Mononuclear cell (primary cell): ENCODE results near the gene SBF2. TPM values are rescaled to one million over a fixed set of nuclear protein-coding genes. Genes with fewer than 3 reads are reported as not detected.

Source experiments
- H3K27me3 ChIP-seq: 2 replicates; pipeline ENCODE4 v1.6.0; 2011; ENCODE audit warnings: low read length, control low read depth; ENCODE audit not compliant: insufficient read depth
- H3K4me1 ChIP-seq: 2 replicates; pipeline ENCODE4 v1.5.1; 2011; ENCODE audit warnings: mild to moderate bottlenecking, low read length, control low read depth; ENCODE audit not compliant: insufficient read depth
- H3K4me3 ChIP-seq: 2 replicates; pipeline ENCODE4 v1.5.1; 2011; ENCODE audit warnings: mild to moderate bottlenecking, low read length, moderate library complexity
- H3K9me3 ChIP-seq: 2 replicates; pipeline ENCODE4 v1.5.1; 2011; ENCODE audit warnings: low read depth, mild to moderate bottlenecking, control low read depth, low read length
- total RNA-seq: library from RNA; depleted of rRNA; stranded (reverse); fragments of >200 nt; gene quantifications from one replicate; pipeline ENCODE4 v1.2.3, GENCODE V29; 2012

Gene SBF2
- total RNA-seq, 1 donor = 35.1 TPM

- Histone ChIP-seq H3K4me3 (peak overlapping the region; percentile 84), H3K9me3 (no peaks in the 10 kb centered on the region), H3K4me1 (peaks cover 51% of the 10 kb centered on the region), H3K27me3 (peaks cover 27% of the 10 kb centered on the region)
These were observed 13.6 kb upstream of the SBF2 start for GRCh38 chr11:10307400-10308200.

- H3K9me3 ChIP-seq = no peaks in the 10 kb centered on the region
- peak overlapping the region; percentile 84 for H3K4me3 ChIP-seq
- peaks cover 26% of the 10 kb centered on the region for H3K27me3 ChIP-seq
- peaks cover 57% of the 10 kb centered on the region for H3K4me1 ChIP-seq
These were observed 13.0 kb upstream of the SBF2 start for GRCh38 chr11:10307022-10307399.

GRCh38 chr11:10305964-10306918 is 12.2 kb upstream of the SBF2 start:
- Histone ChIP-seq H3K9me3 (no peaks in the 10 kb centered on the region), H3K27me3 (peaks cover 21% of the 10 kb centered on the region), H3K4me1 (peaks cover 63% of the 10 kb centered on the region), H3K4me3 (peak overlapping the region; percentile 84)

GRCh38 chr11:10305262-10305963 is 11.4 kb upstream of the SBF2 start:
- H3K27me3 ChIP-seq = peaks cover 18% of the 10 kb centered on the region
- peaks cover 63% of the 10 kb centered on the region for H3K4me1 ChIP-seq
- peak overlapping the region; percentile 84 for H3K4me3 ChIP-seq
- no peaks in the 10 kb centered on the region for H3K9me3 ChIP-seq

- Histone ChIP-seq H3K4me3 (peak within 1 kb of the TSS; percentile 84), H3K27me3 (peaks cover 18% of the 10 kb centered on the region), H3K4me1 (peaks cover 63% of the 10 kb centered on the region), H3K9me3 (no peaks in the 10 kb centered on the region)
These were observed 10.7 kb upstream of the SBF2 start, which contains the start of gene ADM for GRCh38 chr11:10304495-10305261. Gene ADM, plus strand, starts transcription at chr11:10305073. Its CDS starts 628 bp downstream, at chr11:10305701.

- Histone ChIP-seq H3K9me3 (no peaks in the 10 kb centered on the region), H3K27me3 (peaks cover 18% of the 10 kb centered on the region), H3K4me1 (peaks cover 70% of the 10 kb centered on the region), H3K4me3 (peak overlapping the region; percentile 84)
These were observed 9.7 kb upstream of the SBF2 start for GRCh38 chr11:10303558-10304363.

- H3K9me3 ChIP-seq = no peaks in the 10 kb centered on the region
- H3K4me1 ChIP-seq = peaks cover 70% of the 10 kb centered on the region
- peak overlapping the region; percentile 84 for H3K4me3 ChIP-seq
- H3K27me3 ChIP-seq = peaks cover 15% of the 10 kb centered on the region
These were observed 8.9 kb upstream of the SBF2 start for GRCh38 chr11:10302744-10303557.

- Histone ChIP-seq H3K27me3 (peaks cover 15% of the 10 kb centered on the region), H3K9me3 (no peaks in the 10 kb centered on the region), H3K4me3 (peak overlapping the region; percentile 84), H3K4me1 (peaks cover 64% of the 10 kb centered on the region)
These were observed 8.3 kb upstream of the SBF2 start for GRCh38 chr11:10302359-10302743.

GRCh38 chr11:10301656-10302358 is 7.8 kb upstream of the SBF2 start:
- Histone ChIP-seq H3K4me3 (peak overlapping the region; percentile 84), H3K9me3 (no peaks in the 10 kb centered on the region), H3K4me1 (peaks cover 59% of the 10 kb centered on the region), H3K27me3 (peaks cover 16% of the 10 kb centered on the region)

GRCh38 chr11:10298342-10298741 is 4.3 kb upstream of the SBF2 start:
- no peaks in the 10 kb centered on the region for H3K9me3 ChIP-seq
- peaks cover 29% of the 10 kb centered on the region for H3K27me3 ChIP-seq
- no peak overlapping the region for H3K4me3 ChIP-seq
- peaks cover 47% of the 10 kb centered on the region for H3K4me1 ChIP-seq

GRCh38 chr11:10295064-10295901 is 1.3 kb upstream of the SBF2 start:
- peaks cover 54% of the 10 kb centered on the region for H3K4me1 ChIP-seq
- peak overlapping the region; percentile 73 for H3K4me3 ChIP-seq
- no peaks in the 10 kb centered on the region for H3K9me3 ChIP-seq
- H3K27me3 ChIP-seq = peaks cover 29% of the 10 kb centered on the region
